Fibroblast of the aortic adventitia (primary cell): Measurements from ENCODE around the gene PEAK1. TPM values are rescaled to one million over a fixed set of nuclear protein-coding genes. Genes with fewer than 3 reads are reported as not detected.
"Not testable (repeated sequence)": the region's sequence is repeated elsewhere in the genome, so short reads cannot be mapped to it uniquely, and the experiment has no call there.

Experiments used
- DNase-seq: peaks from one replicate; pipeline ENCODE4 v3.0.0-alpha.2; 2010; ENCODE audit warnings: low read depth
- H3K4me3 ChIP-seq: 2 replicates; pipeline ENCODE4 v1.5.1; 2011; ENCODE audit warnings: low read depth, mild to moderate bottlenecking, control low read depth, low read length, moderate library complexity
- CTCF ChIP-seq: IDR thresholded peaks from 2 replicates; pipeline ENCODE4 v1.5.1; 2011; ENCODE audit warnings: mild to moderate bottlenecking, low read length, control low read depth, inconsistent platforms; ENCODE audit not compliant: insufficient read depth
- total RNA-seq: library from RNA; depleted of rRNA; stranded (reverse); fragments of >200 nt; gene quantifications from 2 replicates; pipeline ENCODE4 v1.2.3, GENCODE V29; 2012; ENCODE audit warnings: low replicate concordance

Gene PEAK1
- total RNA-seq, 1 donor: 98.2 TPM

- TF ChIP-seq CTCF: no peak
- no peak for DNase-seq
- no peak overlapping the region for H3K4me3 ChIP-seq
Observed at GRCh38 chr15:77180270-77180669, 239.6 kb downstream of the PEAK1 start.

GRCh38 chr15:77179541-77179998 lies 240.3 kb downstream of the PEAK1 start:
- TF ChIP-seq CTCF: no peak
- DNase-seq: no peak
- H3K4me3 ChIP-seq: no peak overlapping the region

GRCh38 chr15:77178411-77178810 lies 241.5 kb downstream of the PEAK1 start:
- no peak for DNase-seq
- no peak for TF ChIP-seq CTCF

GRCh38 chr15:77176148-77176547 lies 243.8 kb downstream of the PEAK1 start:
- not testable (repeated sequence) for DNase-seq, H3K4me3 ChIP-seq

More at GRCh38 chr15:77178411-77178810, 241.5 kb downstream of the PEAK1 start:
- H3K4me3 ChIP-seq: no peak overlapping the region

- no peak overlapping the region for H3K4me3 ChIP-seq
- no peak for DNase-seq
- no peak for TF ChIP-seq CTCF
Observed at GRCh38 chr15:77173487-77173886, 246.4 kb downstream of the PEAK1 start.

- no peak overlapping the region for H3K4me3 ChIP-seq
- no peak for DNase-seq
- no peak for TF ChIP-seq CTCF
Observed at GRCh38 chr15:77171221-77171967, 248.5 kb downstream of the PEAK1 start.

- H3K4me3 ChIP-seq: no peak overlapping the region
- peak; percentile 52 for DNase-seq
- TF ChIP-seq CTCF: no peak
Observed at GRCh38 chr15:77168616-77169015, 251.3 kb downstream of the PEAK1 start.
